Transverse colon (tissue), 3 donors: ENCODE results near the gene SLC35F3.

Experiments
- POLR2A ChIP-seq: fragments of 450-650 bp; IDR thresholded peaks from one replicate; pipeline ENCODE4 v1.6.1; 2016; ENCODE audit warnings: antibody characterized with exemption, mild to moderate bottlenecking, moderate library complexity
- TF ChIP-seq, protein P1 (sequence below), 5 experiments: fragments of 200-600 bp in 3 of 5; fragments of 450-650 bp in 2 of 5; sonication (generic) in 3 of 5; IDR thresholded peaks; 1 replicate in 2 of 5; 2 replicates in 3 of 5; pipeline ENCODE4 v1.5.1; 2016 to 2017; ENCODE audit warnings: antibody characterized with exemption in 5 of 5, inconsistent platforms in 3 of 5, mild to moderate bottlenecking in 2 of 5, moderate library complexity in 1 of 5

DNA sequence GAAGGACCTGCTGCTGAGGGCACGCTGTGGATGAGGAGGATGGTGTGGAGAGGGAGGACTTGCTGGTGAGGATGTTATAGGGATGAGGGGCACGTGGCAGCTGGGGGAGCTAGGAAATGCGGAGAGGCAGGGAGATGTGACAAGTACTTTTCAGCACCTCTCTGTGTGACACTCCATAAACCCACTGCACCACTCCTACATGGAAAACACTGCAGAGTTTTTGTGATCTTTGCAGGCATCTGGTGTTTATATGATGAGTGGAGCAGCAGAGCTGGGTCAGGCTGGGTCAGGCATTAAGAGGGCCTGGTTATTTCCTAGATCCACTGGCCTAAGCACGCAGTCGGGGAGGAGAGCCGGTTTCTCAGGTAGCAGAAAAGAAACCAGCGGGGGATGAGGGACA lies 301.5 kb downstream of the SLC35F3 start:
- TF ChIP-seq POLR2A: no peak
- TF ChIP-seq, protein P1, sequence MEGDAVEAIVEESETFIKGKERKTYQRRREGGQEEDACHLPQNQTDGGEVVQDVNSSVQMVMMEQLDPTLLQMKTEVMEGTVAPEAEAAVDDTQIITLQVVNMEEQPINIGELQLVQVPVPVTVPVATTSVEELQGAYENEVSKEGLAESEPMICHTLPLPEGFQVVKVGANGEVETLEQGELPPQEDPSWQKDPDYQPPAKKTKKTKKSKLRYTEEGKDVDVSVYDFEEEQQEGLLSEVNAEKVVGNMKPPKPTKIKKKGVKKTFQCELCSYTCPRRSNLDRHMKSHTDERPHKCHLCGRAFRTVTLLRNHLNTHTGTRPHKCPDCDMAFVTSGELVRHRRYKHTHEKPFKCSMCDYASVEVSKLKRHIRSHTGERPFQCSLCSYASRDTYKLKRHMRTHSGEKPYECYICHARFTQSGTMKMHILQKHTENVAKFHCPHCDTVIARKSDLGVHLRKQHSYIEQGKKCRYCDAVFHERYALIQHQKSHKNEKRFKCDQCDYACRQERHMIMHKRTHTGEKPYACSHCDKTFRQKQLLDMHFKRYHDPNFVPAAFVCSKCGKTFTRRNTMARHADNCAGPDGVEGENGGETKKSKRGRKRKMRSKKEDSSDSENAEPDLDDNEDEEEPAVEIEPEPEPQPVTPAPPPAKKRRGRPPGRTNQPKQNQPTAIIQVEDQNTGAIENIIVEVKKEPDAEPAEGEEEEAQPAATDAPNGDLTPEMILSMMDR (IDR thresholded peaks at IDR 0.05): no peak
